HG03097 (cell line): ENCODE measurements around the gene TMEM132D.

Experiments
- ATAC-seq: cut with Tn5 transposase; IDR thresholded peaks from one replicate; pipeline ENCODE4 v1.9.1; 2021; ENCODE audit not compliant: unreplicated experiment, low FRiP score

TMEM132D gene

DNA sequence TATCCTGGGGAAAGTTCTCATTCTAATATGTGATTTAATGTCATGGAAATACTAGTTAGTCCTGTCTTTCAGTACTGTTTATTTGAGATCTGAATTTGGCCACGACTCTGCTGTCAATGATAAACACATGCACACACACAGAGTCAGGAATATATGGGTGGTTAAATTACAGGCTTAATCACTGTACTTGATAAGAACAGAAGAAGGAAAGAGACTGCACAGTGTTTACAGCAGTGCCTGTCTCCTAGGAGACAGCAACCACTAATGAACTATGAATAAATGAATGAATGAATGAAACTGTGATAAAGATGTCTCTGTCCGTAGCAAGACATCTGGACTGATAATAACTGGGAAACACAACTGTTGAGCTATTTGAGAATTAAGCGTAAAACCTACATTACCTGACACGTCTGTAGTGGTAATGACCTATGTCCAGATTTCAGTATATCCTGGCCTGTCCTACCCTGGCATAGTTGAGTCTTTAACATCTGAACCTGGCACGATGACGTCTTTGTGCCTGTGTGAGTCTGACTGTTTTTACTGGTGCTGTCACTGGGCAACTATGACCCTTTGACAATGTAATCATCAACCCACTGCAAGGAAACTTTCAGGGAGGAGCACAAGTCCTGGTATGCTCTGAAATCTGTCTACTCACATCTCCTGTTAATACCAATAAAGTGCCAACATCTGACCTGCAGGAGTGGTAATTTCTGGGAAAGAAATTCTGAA lies 524.6 kb downstream of the TMEM132D start:
- no peak for ATAC-seq

DNA sequence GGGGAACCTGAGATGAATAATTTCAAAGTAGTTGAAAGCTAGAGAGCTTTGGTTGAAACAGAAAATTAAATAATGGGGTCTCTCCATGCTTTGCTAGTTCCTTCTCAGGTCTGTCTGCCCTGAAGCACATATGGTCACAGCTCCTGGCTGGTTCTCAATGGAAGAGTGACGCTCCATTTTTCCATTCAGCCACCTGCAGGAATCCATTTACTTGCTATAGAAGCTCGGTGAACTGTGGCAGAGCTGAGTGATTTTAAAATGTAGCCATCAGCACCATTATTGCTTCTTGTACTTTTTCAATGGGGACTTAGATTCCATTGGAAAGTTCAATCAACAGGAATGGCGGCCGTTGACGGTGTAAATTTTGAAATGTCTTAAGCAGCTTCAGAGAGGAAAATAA lies 525.3 kb downstream of the TMEM132D start:
- ATAC-seq = no peak

DNA sequence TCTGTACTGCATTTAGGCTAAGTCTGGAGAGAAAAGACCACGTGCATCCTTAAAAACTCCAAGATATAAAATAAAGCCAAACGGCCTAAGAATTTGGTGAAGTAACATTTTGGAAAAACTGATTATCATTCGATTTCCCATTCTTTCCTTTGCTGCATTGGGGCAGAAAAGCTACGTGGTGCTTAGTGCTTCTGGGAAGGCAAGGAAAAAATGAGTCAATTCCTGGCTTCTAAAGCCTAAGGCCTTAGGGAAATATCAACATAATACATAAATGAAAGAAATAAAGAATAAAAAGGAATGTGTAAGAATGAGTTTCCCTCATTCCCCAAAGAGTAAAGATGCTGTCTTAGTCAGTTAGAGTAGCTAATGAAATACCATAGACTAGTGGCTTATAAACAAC lies 530.1 kb downstream of the TMEM132D start:
- no peak for ATAC-seq

DNA sequence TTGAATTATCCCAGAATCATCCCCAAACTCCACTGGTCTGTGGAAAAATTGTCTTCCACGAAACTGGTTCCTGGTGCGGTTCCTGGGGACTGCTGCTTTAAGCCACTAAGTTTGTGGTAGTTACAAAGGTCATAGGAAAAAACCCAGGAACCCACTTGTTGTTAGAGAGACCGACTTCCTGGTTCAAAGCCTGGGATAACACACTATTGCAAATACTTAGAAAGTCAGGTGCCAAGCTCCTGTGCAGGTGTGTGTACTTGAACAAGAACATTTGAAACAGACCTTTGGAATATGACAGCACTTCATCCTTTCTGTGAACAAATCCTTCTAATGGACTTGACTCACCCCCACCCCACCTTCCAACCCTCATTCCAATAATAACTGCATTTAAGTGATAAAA lies 530.9 kb downstream of the TMEM132D start:
- ATAC-seq = no peak

DNA sequence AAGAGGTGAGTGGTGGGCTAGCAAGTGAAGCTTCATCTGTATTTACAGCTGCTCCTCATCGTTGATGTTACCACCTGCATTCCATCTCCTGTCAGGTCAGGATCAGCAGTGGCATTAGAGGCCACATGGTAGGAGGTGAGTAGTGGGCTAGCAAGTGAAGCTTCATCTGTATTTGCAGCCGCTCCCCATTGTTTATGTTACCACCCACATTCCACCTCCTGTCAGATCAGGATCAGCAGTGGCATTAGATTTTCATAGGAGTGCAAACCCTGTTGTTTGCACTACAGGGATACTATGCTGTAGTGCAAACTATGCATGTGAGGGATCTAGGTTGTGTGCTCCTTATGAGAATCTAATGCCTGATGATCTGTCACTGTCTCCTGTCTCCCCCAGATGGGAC lies 531.5 kb downstream of the TMEM132D start:
- no peak for ATAC-seq

DNA sequence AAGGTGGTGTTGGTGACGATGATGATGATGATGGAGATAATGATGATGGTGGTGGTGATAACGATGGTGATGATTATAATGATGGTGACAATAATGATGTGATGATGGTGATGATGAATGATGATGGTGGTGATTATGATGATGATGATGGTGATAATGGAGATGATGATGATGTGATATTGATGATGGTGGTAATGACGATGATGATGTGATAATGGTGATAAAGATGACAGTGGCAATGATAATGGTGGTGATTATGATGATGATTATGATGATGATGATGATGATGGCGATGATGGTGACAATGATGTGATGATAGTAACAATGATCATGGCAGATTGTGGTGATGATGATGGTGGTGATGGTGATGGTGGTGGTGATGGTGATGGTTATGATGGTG lies 532.6 kb downstream of the TMEM132D start:
- no peak for ATAC-seq

DNA sequence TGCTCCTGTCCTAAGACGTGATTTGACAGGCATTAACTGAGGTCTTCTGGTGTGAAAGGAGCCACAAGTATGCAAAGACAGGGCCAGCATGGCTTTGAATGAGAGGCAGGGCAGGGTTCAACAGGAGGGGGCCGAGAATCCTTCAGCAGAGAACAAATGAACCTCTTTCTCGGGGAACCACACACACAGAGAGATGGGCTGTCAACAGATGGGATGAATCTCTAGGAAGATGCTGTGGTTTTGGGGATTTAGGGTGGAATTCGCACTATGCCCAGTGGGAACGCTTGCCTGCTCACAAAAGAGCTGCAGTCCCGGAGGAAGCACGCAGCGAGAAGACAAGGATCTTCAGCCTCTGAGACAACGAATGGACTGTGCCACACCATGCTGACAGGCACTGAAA lies 537.2 kb downstream of the TMEM132D start:
- no peak for ATAC-seq

DNA sequence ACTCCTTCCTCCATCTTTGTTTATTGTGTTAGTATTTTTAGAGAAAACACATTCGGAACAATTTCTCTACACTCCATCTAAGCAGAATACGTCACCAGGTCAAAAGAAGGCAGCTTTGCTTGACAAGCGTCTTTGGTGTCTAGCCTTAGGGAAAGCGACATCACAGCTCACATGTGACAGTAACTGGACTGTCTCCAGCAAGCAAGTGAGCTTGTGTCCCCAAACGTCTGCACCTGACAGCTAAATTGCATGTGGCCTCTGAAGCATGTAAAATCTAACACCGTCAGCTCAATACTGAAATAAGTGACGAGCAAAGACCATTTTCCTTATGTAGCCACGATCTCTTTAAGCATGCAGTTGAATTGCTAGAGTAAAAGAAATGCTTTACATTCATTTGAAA lies 540.8 kb downstream of the TMEM132D start:
- ATAC-seq = no peak

DNA sequence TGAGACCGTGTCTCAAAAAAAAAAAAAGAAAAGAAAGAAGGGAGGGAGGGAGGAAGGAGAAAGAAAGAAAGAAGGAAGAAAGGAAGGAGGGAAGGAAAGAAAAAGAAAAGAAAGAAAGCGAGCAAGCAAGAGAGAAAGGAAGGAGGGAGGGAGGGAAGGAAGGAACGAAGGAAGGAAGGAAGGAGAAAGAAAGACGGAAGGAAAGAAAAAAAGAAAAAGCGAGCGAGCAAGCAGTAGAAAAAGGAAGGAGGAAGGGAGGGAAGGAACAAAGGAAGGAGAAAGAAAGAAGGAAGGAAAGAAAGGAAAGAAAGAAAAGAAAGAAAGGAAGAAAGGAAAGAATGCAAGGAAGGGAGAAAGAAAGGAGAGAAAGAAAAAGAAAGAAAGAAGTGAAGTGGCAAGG lies 546.6 kb downstream of the TMEM132D start:
- ATAC-seq = no peak

DNA sequence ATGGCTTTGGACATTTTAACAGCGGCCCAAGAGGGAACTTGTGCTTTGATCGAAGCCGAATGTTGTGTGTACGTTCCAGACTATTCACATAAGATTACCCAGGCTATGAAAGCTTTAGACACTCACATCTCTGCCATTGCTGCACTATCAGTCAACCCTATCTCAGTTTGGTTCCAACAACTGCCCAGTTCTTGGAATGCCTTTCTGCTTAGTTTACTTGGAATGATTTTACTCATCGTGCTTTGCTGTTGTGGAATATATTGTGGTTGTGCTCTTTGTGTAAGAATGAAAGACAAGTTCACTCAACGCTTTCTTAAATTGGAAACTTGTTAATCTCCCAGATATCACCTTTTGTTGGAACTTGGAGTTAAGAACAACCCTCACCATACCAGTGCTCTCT lies 552.3 kb downstream of the TMEM132D start:
- ATAC-seq = no peak

DNA sequence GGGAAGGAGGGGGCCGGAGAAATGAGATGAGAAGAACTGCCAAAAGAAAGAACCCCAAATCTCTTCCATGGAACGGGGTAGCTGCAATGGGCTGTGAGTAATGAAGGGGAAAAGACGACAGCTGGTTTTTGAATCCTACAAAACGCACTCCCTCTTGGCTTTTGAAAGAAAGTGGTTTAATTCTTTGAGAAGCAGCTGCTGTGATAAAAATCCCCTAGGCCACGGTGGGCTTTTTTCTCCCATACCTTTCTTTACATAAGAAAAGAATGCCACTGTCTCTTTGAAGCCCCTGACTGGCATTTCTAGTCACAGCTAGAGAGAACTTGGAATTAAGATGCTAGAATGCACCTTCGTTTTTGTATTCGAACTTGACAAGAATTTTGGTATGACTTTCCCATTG lies 564.5 kb downstream of the TMEM132D start:
- no peak for ATAC-seq

DNA sequence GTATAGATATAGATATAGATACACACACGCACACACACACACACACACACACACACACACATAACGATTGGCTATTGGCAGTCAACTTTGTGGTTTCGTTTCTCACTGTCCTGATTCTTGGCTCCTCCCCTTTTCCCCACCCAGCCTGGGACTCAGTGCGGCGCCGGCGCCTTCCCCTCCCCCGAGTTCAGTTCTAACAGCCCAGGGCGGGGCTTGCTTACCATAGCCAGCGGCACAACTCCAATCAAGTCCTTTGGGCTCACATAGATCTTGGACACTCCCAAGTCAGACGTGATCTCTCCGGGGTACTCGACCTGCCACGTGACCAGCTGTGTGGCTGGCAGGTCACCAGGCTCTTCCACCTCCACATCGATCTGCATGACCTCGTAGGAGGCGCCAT lies 566.4 kb downstream of the TMEM132D start:
- ATAC-seq = no peak

DNA sequence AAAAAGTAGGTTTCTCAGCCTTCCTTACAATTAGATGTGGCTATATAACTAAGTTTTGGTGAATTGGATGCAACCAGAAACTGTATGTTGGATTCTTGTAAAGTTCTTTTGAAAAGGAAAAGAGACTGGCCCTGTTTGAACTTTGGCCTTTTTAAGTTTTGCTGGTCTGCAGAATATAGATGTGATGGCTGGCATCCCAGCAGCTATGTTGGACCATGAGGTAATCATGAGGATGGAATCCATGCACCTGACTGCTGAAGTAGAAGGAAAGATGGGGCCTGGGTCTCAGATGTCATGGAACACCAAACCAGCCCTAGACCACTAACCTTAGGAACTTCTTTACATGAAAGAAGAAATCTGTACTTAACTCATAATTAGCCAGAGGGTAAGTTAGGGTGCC lies 568.1 kb downstream of the TMEM132D start:
- no peak for ATAC-seq

DNA sequence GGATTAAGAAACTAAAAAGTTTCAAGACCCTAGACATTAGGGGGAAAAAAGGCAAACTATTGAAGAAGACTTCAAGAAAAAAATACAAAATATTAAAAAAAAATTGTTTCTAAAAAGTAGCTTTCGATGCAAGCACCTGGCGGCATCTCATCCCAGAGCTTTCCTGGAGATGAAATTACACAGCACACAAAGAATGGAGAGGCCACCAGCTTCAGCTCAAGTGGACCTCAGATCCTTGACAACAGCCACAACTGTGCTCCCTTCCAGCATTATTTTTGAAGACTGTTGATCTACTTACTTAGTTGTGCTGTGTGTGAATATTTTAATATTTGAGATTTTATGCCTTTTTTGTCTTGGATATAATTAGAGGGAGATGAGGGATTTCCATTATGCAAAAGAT lies 571.5 kb downstream of the TMEM132D start:
- ATAC-seq = no peak

DNA sequence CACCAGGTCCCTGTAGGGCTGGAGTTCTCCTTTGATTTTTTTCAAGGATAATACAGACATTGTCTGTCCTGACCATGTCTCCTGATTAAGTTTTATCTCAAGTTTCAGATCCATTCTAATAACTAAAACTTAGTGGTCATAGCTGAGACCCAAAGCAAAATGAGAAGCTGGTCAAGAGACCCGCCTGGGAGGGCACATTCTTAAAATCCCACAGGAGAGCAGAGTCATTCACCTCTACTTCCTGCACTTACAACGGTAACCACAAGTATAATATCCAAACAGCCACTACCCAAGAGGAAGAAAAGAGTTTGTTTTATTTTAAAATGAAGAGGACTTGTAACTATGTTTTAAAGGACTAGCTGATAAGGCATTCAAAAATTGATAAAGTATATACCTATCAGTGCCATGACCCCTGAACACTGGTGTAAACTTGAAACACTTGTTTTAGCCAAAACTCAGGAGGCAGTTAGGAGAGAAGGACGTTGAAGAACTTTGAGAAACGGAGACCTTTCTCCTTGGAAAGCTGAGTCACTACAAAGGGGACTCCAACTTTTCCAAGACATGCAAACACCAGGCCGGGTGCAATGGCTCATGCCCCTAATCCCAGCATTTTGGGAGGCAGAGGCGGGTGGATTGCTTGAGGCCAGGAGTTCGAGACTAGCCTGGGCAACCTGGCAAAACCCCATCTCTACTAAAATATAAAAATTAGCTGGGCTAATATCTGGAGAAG lies 572.3 kb downstream of the TMEM132D start:
- ATAC-seq = no peak

DNA sequence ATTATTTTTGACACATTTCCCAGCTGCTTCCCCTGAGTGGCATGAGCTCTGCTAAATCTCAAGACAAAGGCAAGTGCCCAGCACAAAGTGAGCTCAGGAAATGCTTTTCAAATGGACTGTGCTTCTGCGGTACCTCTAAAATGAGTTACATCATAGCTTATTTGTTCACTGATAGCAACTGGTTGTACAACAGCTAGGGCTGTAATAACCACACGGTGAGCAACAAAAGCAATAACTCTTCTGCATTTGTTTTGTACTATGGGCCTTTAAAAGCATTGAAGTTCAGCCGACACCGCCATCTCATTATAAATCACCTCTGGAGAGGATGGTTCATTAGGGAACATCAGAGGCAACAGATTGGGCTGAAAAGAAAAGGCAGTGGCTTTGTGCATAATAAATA lies 575.6 kb downstream of the TMEM132D start:
- ATAC-seq = no peak

DNA sequence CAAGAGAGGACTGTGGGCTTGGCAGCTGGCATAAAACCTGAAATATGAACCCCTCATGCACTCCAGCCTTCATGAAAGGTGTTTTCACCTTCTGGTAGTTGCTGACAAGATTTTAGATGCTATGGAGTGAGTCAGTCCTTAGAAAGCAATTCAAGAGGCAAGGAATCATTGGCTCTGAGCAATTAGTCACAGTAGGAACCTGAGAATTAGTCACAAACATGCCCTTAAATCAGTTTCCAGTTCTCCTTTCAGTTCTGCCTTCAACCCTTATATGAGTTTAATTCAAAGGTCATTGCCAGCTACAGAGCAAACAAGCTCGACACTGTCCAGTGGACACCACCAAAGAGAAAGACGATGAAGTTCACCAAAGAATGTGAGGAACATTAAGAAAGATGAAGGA lies 578.3 kb downstream of the TMEM132D start:
- no peak for ATAC-seq

DNA sequence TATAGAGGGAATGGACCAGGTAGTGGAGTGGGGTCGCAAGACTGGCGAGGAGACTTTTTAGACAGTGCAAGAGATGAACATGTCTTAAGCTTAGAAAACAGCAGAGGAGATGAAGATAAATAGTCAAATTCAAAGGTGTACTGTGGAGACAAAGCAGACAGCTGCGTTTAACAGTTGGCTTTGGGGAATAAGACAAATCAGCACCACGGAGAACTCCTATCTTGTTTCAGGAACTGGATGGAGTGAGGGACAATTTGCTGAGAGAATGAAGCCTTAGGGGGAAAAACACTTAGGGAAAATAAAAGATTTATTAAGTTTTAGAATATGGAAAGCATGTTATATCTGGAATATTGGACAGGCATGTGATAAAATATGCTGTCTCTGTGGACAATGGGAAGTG lies 591.8 kb downstream of the TMEM132D start:
- ATAC-seq = no peak

DNA sequence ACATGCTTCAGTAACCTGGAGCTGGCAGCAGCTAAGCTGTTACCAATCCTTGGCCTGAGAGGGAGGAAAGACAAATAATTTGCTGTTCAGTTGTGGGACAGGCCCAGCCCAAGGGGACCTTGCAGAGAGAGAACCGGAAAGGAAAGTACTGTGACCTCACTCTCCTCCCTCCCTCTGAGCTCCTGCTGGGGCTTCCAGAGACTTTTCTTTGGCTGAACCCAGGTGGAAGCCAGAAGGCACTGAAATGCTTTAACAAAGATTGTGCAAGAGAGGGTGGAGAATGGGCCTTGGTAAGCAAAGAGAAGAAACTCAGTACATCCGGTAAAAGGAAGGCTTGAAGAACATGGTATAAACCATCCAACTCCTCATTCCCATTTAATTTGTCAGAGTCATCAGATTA lies 593.5 kb downstream of the TMEM132D start:
- no peak for ATAC-seq

DNA sequence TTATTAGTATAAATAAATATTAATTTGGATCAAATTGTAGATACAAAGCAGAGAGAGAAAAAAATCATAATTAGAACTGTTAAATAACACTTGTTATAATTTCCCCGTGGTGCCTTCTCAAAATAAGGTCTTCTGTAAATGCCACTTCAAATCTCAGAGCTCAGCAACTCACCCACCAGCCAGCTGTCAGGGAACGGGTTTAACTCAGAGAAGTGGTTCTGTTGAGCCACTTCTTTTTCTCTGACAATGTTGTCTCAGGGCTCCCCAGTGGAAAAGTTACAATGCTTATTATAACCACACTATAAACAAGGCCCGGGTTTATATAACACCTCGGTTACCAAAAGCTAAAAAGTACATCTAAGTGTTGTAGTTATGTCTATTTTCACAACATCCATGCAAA lies 598.0 kb downstream of the TMEM132D start:
- ATAC-seq = no peak

DNA sequence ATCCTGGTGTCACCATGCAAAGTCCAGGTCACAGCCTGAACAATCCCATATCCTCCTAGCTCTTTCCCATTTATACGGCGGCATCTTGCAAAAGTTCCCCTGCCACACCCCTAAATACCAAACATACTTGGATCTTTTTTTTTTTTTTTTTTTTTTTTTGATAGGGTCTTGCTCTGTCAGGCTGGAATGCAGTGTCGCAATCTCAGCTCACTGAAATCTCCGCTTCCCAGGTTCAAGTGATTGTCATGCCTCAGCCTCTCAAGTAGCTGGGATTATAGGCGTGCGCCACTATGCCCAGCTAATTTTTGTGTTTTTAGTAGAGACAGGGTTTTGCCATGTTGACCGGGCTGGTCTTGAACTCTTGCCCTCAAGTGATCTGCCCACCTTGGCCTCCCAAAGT lies 599.3 kb downstream of the TMEM132D start:
- ATAC-seq = no peak

DNA sequence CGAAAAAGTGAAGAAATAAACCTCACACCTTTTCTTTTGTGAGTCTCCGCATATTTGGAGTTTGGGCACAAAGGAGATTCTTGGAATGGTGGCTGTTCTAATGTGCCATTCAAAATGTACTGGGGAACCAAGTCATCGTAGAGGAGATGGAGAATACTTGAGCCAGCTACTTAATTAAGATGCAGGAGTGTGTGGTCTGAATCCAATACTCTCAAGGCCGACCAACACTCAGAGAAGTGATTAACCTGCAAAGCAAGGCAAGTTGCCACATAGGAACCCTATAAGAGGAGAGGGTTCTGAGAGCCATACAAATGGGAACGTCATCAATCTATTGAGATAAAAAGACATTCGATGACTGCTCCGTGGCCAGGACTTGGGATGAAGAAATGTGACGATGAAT lies 603.8 kb downstream of the TMEM132D start:
- no peak for ATAC-seq
